GM06990 (cell line): ENCODE data around the gene AGBL3.
A peak's percentile ranks its signal among the peaks of the same experiment; 100 is the strongest.
"Not testable (repeated sequence)": the region's sequence is repeated elsewhere in the genome, so short reads cannot be mapped to it uniquely, and the experiment has no call there.

Experiments used
- DNase-seq: peaks from one replicate; pipeline ENCODE4 v3.0.0-alpha.2; 2011; ENCODE audit not compliant: insufficient read length; ENCODE audit errors: extremely low read depth
- H3K27me3 ChIP-seq: replicated peaks from 2 replicates; pipeline ENCODE4 v1.6.0; 2011; ENCODE audit warnings: low read length; ENCODE audit not compliant: control insufficient read depth, insufficient read depth
- H3K36me3 ChIP-seq: 2 replicates; pipeline ENCODE4 v1.5.1; 2011; ENCODE audit warnings: low read length; ENCODE audit not compliant: control insufficient read depth, insufficient read depth
- H3K4me3 ChIP-seq: replicated peaks from 2 replicates; pipeline ENCODE4 v1.5.1; 2011; ENCODE audit warnings: low read depth, mild to moderate bottlenecking, control low read depth, low read length
- TF ChIP-seq, protein P1 (sequence below): IDR thresholded peaks from 2 replicates; pipeline ENCODE4 v1.5.1; 2011; ENCODE audit warnings: low read length, control low read depth, mild to moderate bottlenecking, inconsistent platforms; ENCODE audit not compliant: insufficient read depth, poor library complexity, severe bottlenecking

Gene AGBL3

DNA sequence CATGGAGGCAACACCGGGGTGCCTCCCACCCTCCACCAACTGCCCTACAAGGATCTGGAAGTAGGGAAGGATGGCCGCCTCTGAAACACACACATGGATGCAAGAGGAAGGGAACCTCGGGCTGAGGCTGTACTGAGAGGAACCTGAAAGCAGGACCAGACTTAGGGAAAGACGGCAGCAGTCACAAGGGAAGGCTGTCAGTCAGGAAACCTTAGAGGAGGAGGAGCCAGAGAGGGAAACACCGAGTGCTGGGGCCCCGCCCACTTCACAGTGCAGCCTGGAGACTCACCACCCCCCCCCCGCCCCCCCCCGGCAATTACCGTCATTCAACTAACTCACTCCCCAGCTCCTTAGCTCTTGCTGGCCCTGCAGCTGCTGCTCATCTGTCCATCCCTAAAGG is 181.7 kb downstream of the AGBL3 start:
- TF ChIP-seq, protein P1, sequence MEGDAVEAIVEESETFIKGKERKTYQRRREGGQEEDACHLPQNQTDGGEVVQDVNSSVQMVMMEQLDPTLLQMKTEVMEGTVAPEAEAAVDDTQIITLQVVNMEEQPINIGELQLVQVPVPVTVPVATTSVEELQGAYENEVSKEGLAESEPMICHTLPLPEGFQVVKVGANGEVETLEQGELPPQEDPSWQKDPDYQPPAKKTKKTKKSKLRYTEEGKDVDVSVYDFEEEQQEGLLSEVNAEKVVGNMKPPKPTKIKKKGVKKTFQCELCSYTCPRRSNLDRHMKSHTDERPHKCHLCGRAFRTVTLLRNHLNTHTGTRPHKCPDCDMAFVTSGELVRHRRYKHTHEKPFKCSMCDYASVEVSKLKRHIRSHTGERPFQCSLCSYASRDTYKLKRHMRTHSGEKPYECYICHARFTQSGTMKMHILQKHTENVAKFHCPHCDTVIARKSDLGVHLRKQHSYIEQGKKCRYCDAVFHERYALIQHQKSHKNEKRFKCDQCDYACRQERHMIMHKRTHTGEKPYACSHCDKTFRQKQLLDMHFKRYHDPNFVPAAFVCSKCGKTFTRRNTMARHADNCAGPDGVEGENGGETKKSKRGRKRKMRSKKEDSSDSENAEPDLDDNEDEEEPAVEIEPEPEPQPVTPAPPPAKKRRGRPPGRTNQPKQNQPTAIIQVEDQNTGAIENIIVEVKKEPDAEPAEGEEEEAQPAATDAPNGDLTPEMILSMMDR, result no peak
- no peak for DNase-seq
- Histone ChIP-seq H3K27me3 (no peaks in the 10 kb centered on the region), H3K36me3 (peaks cover 39% of the 10 kb centered on the region), H3K4me3 (peak overlapping the region; percentile 75)

DNA sequence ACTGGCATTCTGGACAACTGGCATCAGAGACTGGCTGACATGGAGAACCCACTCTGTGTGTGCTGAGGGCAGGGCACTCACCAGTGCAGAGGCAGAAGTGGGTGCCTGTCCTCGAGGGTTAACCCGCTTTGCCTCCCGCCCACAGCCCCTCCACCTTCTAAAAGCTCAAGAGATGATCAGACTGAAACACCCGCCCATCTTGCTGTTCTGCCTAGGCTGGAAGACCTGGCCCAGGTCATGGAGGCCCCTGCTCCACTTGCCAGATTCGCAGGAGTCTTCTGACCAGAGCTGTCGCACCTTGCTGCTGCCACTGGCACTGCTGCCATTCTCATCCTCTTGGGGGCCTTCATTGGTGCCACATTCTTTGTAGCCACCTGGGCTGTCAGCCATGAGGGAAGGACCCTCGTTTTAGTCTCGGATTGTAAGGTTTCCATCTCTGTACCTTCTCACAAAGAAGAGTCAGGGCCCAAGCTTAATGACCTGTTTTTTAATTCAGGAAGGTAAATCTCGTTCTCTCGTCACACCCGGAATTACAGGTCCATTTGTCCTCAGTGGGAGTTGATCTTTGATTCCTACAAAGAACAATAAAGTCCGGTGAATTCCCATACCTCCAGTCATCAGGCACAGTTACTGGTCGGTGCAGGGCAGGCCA is 182.3 kb downstream of the AGBL3 start:
- Histone ChIP-seq H3K4me3 (peak overlapping the region; percentile 75), H3K27me3 (no peaks in the 10 kb centered on the region), H3K36me3 (peaks cover 39% of the 10 kb centered on the region)
- no peak for DNase-seq
- TF ChIP-seq, protein P1, result no peak

DNA sequence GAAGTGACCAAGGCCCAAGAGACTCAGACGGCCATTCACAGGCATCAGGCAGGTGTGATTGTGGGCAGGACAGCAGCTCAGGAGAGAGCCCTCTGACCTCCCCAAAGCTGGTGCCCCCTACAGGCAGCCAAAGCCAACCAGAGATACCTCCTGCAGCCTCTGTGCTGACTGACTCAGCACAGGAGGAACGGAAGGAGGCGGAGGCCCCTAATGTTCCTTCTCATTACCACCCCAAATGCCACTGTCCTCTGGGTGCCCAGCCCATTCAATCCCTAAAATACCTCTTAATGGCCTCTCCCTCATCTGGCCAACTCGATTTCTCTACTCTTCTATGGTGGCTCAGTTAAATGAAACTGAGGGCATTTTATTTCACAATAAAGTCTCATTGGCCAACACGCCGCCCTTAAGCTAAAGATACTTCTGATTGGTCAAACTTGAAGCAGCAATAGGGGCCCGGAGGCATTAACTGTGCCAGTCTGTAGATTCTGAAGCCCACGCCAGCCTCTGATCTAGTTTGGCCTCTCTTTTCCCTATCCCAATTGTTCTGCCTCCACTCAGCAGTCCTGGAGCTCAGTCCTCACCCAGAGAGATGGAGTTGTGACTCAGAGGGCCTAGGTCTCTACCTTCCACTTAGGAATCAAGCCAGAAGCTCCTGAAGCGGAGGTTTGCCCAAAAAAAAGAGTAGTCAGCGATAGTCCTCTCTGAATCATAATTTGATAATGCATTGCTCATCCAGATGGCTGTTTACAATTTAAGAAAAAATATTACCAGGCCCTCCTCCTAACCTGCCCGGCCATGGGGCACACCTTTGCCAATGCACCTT is 183.0 kb downstream of the AGBL3 start:
- Histone ChIP-seq H3K36me3 (peaks cover 37% of the 10 kb centered on the region), H3K4me3 (peak overlapping the region; percentile 75), H3K27me3 (no peaks in the 10 kb centered on the region)
- no peak for DNase-seq
- TF ChIP-seq, protein P1, result peak; percentile 92

DNA sequence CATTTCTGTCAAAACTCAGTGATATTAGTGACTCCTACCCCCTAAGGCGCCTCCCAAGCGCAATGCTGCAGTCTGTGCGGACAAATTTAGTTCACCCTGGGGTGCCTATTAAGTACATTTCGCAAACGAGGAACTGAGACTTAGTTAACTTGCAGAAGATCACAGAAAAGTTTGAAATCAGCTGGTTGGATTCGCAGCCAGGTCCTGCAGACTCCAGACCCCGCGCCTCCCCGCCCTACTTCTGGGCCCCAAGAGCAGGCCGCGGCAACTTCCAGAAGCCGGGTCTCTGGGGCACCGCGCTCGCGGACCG is 183.6 kb downstream of the AGBL3 start:
- DNase-seq, result no peak
- Histone ChIP-seq H3K4me3 (peak overlapping the region; percentile 75), H3K36me3 (peaks cover 31% of the 10 kb centered on the region), H3K27me3 (no peaks in the 10 kb centered on the region)
- TF ChIP-seq, protein P1, result no peak

DNA sequence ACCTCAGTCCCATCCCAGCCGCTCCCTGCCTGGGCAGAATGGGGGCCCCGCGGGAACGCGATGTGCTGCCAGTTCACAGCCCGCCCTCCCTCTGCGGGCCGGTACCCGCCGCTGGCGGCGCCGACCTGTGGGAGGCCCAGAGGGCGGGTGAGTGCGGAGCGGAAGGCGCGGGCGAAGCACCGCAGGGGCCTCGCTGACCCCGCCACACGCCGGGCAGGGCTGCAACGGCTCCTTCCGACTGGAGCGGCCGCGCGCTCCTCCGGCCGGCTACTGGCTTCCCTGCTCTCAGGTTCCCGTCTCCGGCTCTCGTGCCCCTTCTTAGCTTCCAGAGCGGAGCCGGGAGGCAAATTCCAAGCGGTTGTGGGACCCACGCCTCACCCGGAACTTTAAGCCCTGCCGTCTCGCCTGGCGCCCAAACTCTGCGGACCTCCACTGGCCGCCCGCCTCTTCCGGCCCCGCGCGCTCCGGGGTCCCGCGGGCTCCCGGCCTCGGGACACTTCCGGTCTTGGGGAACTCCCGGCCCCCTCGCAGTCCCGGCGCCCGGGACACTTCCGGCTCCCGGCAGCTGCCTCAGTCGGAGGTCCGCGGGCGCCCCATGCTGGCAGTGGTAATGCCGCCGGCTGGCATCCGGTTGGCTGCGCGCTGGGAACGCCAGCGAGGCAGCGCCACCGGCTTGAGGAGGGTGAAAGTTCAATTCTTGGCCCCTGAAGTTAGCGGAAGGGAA is 184.1 kb downstream of the AGBL3 start, which contains the start of gene CYREN:
CYREN (minus strand) TSS at position 434 of the 724 bp plus-strand sequence. CDS start 1,785 bp downstream, outside the sequence.
- Histone ChIP-seq H3K36me3 (peaks cover 28% of the 10 kb centered on the region), H3K27me3 (no peaks in the 10 kb centered on the region)
- TF ChIP-seq, protein P1, result peak; percentile 83

DNA sequence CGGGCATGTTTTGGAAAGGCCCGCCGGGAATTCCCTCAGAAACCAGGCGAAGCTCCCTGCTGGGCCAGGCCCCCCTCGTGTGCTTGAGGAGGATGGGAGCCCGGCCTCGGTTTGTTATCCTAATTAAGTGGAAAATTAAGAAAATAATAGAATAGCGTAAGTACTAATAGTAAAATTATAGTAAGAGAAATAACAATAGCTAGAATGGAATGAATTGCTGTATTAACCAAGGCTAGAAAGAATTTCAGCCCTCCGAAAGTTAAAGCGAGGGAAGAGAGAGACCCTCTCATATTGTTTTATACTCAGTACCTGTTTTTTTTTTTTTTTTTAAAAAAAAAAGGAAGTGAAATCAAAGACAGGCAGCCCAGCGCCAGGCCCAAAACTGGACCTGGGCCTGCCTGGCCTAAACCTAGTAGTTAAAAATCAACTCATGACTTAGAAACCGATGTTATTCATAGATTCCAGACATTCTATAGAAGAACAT is 184.7 kb downstream of the AGBL3 start:
- H3K36me3 ChIP-seq, result peaks cover 24% of the 10 kb centered on the region
- H3K27me3 ChIP-seq, DNase-seq: not testable (repeated sequence)
- H3K4me3 ChIP-seq, result peak overlapping the region; percentile 75

More for the DNA sequence above, 184.1 kb downstream of the AGBL3 start, which contains the start of gene CYREN:
- H3K4me3 ChIP-seq, result peak within 1 kb of the TSS; percentile 75
- DNase-seq, result peak; percentile 96

DNA sequence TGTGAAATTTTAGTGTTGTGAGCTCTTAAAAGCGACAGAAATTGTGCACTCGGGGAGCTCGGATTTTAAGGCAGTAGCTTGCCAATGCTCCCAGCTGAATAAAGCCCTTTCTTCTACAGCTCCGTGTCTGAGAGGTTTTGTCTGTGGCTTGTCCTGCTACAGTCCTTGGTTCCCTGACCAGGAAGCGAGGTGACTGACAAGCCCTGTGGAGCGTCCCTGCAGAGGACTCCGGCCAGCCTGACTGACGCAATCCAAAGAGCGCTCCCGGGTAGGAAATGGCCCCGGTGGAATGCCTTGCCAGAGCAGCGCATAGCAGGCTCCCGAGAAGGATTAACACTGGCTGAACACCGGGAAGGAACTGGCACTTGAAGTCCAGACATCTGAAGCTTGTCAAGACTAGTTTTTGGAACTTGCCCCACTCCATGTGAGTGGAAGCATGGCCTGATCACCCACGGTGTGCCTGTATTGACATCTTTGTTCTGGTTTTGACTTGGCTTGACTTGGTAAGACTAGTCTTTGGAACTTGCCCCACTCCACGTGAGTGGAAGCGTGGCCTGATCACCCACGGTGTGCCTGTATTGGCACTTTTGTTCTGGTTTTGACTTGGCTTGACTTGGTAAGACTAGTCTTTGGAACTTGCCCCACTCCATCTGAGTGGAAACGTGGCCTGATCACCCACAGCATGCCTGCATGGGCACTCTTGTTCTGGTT is 185.4 kb downstream of the AGBL3 start:
- peak overlapping the region; percentile 71 for H3K4me3 ChIP-seq
- H3K27me3 ChIP-seq, result not testable (repeated sequence)
- peak; percentile 67 for DNase-seq
- H3K36me3 ChIP-seq, result peaks cover 19% of the 10 kb centered on the region

DNA sequence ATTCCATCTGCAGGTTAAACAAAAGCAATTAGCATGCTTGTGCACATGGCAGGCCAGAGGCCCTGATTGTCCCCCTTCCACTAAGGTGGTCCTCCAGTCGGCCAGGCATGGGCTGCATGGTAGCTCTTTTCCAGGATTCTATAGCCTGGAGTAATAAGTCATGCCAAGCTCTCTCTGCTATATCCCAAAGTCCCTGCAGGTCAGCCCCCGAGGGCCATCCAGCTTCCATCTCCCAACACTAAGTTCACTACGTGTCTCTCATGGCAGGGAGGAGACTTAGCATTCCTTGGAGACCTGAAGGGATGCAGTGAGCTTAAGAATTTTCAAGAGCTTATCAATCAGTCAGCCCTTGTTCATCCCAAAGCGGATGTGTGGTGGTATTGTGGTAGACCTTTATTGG is 187.6 kb downstream of the AGBL3 start:
- not testable (repeated sequence) for DNase-seq, H3K36me3 ChIP-seq, H3K4me3 ChIP-seq, H3K27me3 ChIP-seq
